Prostate gland (tissue), 2 donors: Measurements from ENCODE around the gene ASB8.

ENCODE experiments used
- POLR2A ChIP-seq: fragments of 450-650 bp; IDR thresholded peaks from one replicate; pipeline ENCODE4 v1.6.1; 2016; ENCODE audit warnings: antibody characterized with exemption, mild to moderate bottlenecking
- POLR2AphosphoS5 ChIP-seq: sonication (generic); formaldehyde crosslinking; IDR thresholded peaks from one replicate; pipeline ENCODE4 v1.6.1; 2017; ENCODE audit warnings: antibody characterized with exemption
- TF ChIP-seq, protein P1 (sequence below), 4 experiments: fragments of 200-600 bp in 2 of 4; fragments of 450-650 bp in 2 of 4; sonication (generic) in 2 of 4; IDR thresholded peaks; 1 replicate in 3 of 4; 2 replicates in 1 of 4; pipeline ENCODE4 v1.5.1; 2016 to 2019; ENCODE audit warnings: antibody characterized with exemption in 4 of 4, mild to moderate bottlenecking in 2 of 4, moderate library complexity in 2 of 4

- TF ChIP-seq, protein P1, sequence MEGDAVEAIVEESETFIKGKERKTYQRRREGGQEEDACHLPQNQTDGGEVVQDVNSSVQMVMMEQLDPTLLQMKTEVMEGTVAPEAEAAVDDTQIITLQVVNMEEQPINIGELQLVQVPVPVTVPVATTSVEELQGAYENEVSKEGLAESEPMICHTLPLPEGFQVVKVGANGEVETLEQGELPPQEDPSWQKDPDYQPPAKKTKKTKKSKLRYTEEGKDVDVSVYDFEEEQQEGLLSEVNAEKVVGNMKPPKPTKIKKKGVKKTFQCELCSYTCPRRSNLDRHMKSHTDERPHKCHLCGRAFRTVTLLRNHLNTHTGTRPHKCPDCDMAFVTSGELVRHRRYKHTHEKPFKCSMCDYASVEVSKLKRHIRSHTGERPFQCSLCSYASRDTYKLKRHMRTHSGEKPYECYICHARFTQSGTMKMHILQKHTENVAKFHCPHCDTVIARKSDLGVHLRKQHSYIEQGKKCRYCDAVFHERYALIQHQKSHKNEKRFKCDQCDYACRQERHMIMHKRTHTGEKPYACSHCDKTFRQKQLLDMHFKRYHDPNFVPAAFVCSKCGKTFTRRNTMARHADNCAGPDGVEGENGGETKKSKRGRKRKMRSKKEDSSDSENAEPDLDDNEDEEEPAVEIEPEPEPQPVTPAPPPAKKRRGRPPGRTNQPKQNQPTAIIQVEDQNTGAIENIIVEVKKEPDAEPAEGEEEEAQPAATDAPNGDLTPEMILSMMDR (IDR thresholded peaks at IDR 0.05), result peak in 3 of 4 experiments; percentile 14 to 55 (median 43)
- no peak for TF ChIP-seq POLR2AphosphoS5
- TF ChIP-seq POLR2A, result no peak
These were observed 40.2 kb upstream of the ASB8 start for GRCh38 chr12:48197549-48197970.
